Astrocyte of the cerebellum (primary cell): ENCODE measurements around the gene PPP1R1C.

Experiments
- DNase-seq: peaks from one replicate; pipeline ENCODE4 v3.0.0-alpha.2; 2011; ENCODE audit warnings: low read depth
- H3K4me3 ChIP-seq: 2 replicates; pipeline ENCODE4 v1.5.1; 2011; ENCODE audit warnings: mild to moderate bottlenecking, low read depth, low read length, moderate library complexity
- in situ Hi-C: cut with HindIII; loops from 2 replicates; pipeline ENCODE4 v1.10.0; 2017; ENCODE audit warnings: low sequenced_read_pairs
- TF ChIP-seq, protein P1 (sequence below): IDR thresholded peaks from 2 replicates; pipeline ENCODE4 v1.5.1; 2012; ENCODE audit warnings: low read length, low read depth, moderate library complexity, mild to moderate bottlenecking; ENCODE audit errors: missing control alignments

The PPP1R1C gene

DNA sequence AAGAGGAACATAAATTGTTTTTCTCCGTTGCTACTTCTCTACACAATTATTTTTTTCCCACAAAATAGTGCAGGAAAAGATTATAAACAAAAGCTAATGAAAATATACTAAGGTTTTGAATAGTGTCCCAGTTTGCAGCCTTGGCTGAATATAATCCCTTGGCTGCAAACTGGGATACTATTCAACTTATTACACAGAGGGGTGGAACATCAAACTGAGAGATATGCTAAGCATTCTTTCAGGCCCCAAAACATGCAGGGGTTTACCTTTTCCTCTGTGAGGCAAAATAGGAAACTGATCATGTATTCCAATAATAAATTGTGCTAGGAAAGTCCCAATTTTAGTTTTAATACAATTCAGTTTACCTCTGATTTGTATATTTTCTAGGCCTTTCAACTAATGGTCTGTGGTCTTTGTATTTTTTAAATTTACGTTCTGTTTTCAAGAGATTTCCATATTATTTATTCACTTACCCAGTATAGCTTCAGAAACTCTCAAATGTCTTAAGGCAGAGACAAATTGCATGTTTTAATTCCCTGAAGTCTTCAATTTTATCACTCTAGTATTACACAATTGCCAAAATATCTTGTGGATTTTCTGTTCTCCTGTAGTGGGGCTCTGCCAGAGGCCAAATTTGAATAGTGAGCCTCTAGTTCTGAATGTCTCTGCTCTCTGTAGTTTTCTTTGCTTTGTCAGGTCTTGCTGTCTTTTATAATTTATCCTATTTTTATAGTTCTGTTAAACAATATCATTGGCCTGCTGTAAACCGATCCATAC, 63.9 kb downstream of the PPP1R1C start:
- TF ChIP-seq, protein P1, sequence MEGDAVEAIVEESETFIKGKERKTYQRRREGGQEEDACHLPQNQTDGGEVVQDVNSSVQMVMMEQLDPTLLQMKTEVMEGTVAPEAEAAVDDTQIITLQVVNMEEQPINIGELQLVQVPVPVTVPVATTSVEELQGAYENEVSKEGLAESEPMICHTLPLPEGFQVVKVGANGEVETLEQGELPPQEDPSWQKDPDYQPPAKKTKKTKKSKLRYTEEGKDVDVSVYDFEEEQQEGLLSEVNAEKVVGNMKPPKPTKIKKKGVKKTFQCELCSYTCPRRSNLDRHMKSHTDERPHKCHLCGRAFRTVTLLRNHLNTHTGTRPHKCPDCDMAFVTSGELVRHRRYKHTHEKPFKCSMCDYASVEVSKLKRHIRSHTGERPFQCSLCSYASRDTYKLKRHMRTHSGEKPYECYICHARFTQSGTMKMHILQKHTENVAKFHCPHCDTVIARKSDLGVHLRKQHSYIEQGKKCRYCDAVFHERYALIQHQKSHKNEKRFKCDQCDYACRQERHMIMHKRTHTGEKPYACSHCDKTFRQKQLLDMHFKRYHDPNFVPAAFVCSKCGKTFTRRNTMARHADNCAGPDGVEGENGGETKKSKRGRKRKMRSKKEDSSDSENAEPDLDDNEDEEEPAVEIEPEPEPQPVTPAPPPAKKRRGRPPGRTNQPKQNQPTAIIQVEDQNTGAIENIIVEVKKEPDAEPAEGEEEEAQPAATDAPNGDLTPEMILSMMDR: no peak
- no peak for DNase-seq
- H3K4me3 ChIP-seq: no peak overlapping the region
- in situ Hi-C loops: no loop called here

DNA sequence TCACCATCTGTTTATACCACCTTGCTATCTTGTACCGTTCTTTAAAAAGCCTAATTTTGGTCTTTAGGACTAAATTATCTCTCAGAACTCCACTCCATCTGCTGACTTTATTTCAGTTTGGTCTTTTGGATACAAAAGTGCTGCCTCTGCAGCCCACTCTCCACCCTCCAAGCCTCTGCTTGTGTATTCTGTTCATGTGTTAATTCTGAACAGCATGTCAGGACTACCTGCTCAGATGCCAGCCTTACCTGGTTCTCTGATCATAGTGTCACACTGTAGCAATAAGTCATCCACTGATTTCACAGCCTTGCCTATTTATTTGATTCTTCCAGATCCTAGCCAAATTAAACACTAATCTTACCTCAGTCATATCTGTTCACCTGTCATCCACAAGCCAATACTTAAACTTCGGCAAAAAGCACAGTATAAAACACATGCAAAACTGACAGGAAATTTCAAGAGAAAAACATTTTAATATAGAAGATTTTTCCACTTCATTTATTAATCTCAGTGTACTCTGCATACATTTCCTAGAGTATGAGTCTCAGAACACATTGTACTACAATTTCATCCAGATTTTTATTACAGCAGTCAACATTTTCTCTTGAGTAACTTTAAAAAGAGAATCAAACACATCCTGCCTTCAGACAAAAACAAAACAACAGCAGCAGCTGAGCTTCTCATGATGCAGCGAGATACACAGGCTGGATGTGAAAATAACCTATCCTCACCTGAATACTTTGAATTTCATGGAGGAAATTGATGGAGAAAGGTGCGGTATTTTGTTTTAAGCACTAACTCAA, 64.9 kb downstream of the PPP1R1C start:
- in situ Hi-C loops: no loop called here
- TF ChIP-seq, protein P1: no peak
- no peak for DNase-seq
- no peak overlapping the region for H3K4me3 ChIP-seq

DNA sequence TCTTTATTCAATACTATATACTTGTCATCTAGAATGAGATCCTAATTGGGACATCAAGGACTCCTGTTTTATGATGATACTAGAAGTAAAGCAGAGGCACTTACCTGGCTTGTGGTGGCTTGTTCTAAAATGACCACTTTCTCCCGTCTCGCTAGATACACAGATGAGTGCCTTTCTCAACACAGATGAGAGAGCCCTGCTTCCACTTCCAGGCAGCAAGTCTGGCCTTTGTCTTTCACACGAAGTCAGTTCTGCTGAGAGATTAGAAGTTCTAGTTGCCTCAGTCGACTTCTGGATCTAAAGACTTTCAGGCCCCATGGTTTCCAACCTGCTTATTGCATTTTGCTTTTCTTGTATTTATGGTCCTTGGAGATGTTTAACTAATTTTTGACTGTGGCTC, 70.3 kb downstream of the PPP1R1C start:
- DNase-seq: no peak
- in situ Hi-C loops: no loop called here
- TF ChIP-seq, protein P1: no peak
- no peak overlapping the region for H3K4me3 ChIP-seq

DNA sequence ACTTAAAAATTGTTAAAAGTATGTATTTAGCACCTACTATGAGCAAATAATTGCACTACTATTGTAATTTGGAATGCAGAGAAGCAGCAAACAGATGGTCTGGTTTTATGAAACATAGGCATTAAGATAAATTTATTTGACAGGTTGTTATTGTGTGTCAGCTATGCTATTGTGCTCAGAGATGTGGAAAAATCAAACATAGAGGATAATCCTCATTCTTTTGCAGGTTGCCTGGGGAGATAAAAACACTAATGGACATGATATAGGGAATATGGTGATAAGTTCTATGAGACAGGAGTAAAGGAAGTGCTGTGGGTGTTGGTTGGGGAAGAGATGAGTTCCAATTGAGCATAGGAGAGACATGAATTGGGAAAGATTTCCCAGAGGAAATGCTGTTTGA, 71.3 kb downstream of the PPP1R1C start:
- DNase-seq: no peak
- in situ Hi-C loops: no loop called here
- no peak overlapping the region for H3K4me3 ChIP-seq
- TF ChIP-seq, protein P1: no peak

DNA sequence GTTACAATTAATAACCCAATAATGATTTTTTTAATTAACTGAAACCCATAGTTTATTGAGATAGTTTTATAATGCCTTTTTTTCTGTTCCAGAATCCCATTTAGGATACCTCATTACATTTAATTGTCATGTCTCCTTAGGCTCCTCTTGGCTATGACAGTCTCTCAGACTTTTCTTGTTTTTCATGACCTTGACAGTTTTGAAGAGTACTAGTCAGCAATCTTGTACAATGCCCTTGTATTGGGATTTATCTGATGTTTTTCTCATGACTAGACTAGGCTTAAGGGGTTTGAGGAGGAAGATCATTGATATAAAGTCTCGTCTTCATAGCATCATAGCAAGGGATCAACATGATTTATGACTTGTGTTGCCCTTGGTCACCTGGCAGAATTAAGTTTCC, 72.4 kb downstream of the PPP1R1C start:
- in situ Hi-C loops: no loop called here

DNA sequence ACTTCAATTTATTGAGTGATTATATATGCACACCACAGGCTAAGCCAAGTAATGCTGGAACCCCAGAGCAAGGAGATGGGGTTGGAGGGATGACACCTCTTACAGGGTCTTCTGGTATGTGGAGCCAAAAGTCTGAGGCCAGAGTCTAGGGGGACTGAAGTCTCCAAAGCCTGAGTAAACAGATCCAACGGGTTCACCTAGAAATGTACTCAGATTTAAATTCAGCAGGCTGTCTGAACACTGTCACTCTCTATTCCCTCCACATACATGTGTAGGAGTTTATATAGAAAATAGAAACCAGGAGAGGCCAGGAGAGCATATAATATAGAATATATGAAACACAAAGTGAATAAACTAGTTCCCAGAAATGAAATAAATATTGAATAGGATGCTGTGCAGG, 76.1 kb downstream of the PPP1R1C start:
- no peak overlapping the region for H3K4me3 ChIP-seq
- in situ Hi-C loops: no loop called here
- no peak for DNase-seq
- TF ChIP-seq, protein P1: no peak

More for the DNA sequence above, 72.4 kb downstream of the PPP1R1C start:
- TF ChIP-seq, protein P1: no peak
- H3K4me3 ChIP-seq: no peak overlapping the region
- no peak for DNase-seq
